WTC11 (cell line): ENCODE data around the gene CHDH. TPM values are rescaled to one million over a fixed set of nuclear protein-coding genes. Genes with fewer than 3 reads are reported as not detected.

ENCODE experiments used
- ATAC-seq: fragments of 200-7000 bp; cut with Tn5 transposase; 2 replicates; pipeline ENCODE4 v1.10.0; 2021; ENCODE audit warnings: mild to moderate bottlenecking, moderate library complexity
- CTCF ChIA-PET: fragments of 300-600 bp; sonication (Branson Sonifier 250); formaldehyde crosslinking; loops from one replicate; lab custom pipeline; 2021; ENCODE audit warnings: antibody characterized with exemption; lab: Charles Lee
- POLR2A ChIA-PET: fragments of 350-600 bp; sonication (Branson Sonifier 250); formaldehyde crosslinking; loops from one replicate; lab custom pipeline; 2021; ENCODE audit warnings: antibody characterized with exemption; lab: Charles Lee
- DNase-seq: peaks from one replicate; pipeline ENCODE4 v3.0.0; 2021; ENCODE audit warnings: low spot score
- H3K27ac Mint-ChIP-seq: 2 replicates; pipeline ENCODE4 v1.8.0; 2021; ENCODE audit warnings: mixed read lengths
- H3K27me3 Mint-ChIP-seq: 2 replicates; pipeline ENCODE4 v1.8.0; 2021; ENCODE audit warnings: low read depth, mild to moderate bottlenecking, moderate library complexity, mixed read lengths
- H3K36me3 Mint-ChIP-seq: 2 replicates; pipeline ENCODE4 v1.8.0; 2021; ENCODE audit warnings: mixed read lengths
- H3K4me1 Mint-ChIP-seq: 2 replicates; pipeline ENCODE4 v1.8.0; 2022; ENCODE audit warnings: mixed read lengths
- H3K4me3 Mint-ChIP-seq: 2 replicates; pipeline ENCODE4 v1.8.0; 2021; ENCODE audit warnings: mild to moderate bottlenecking, moderate library complexity, mixed read lengths
- H3K9me3 Mint-ChIP-seq: 2 replicates; pipeline ENCODE4 v1.8.0; 2021; ENCODE audit warnings: mixed read lengths
- CBFB ChIP-seq: sonication (generic); formaldehyde crosslinking; IDR thresholded peaks from 2 replicates; pipeline ENCODE4 v1.8.1; 2022; ENCODE audit warnings: mild to moderate bottlenecking, low read depth, missing genetic modification reagents
- EMX1 ChIP-seq: fragments of 250-450 bp; sonication (Bioruptor Pico); IDR thresholded peaks from 2 replicates; pipeline ENCODE4 v1.8.0; 2021; ENCODE audit warnings: mild to moderate bottlenecking
- ETV6 ChIP-seq: sonication (generic); formaldehyde crosslinking; IDR thresholded peaks from 2 replicates; pipeline ENCODE4 v1.8.1; 2022; ENCODE audit warnings: mild to moderate bottlenecking, missing genetic modification reagents
- IRF2 ChIP-seq: sonication (generic); formaldehyde crosslinking; IDR thresholded peaks from 2 replicates; pipeline ENCODE4 v1.8.0; 2022; ENCODE audit warnings: low read depth, missing genetic modification reagents, borderline replicate concordance
- MYBL2 ChIP-seq: sonication (generic); formaldehyde crosslinking; IDR thresholded peaks from 2 replicates; pipeline ENCODE4 v1.8.1; 2023; ENCODE audit warnings: mild to moderate bottlenecking, moderate library complexity, missing genetic modification reagents
- RELA ChIP-seq: sonication (generic); formaldehyde crosslinking; IDR thresholded peaks from 2 replicates; pipeline ENCODE4 v1.8.1; 2022; ENCODE audit warnings: missing genetic modification reagents, mild to moderate bottlenecking, borderline replicate concordance
- SMAD3 ChIP-seq: sonication (generic); formaldehyde crosslinking; IDR thresholded peaks from 2 replicates; pipeline ENCODE4 v1.8.0; 2022; ENCODE audit warnings: missing genetic modification reagents, mild to moderate bottlenecking, borderline replicate concordance
- SMAD4 ChIP-seq: sonication (generic); formaldehyde crosslinking; IDR thresholded peaks from 2 replicates; pipeline ENCODE4 v1.8.0; 2022; ENCODE audit warnings: mild to moderate bottlenecking, missing genetic modification reagents
- TEAD1 ChIP-seq: sonication (generic); formaldehyde crosslinking; IDR thresholded peaks from 2 replicates; pipeline ENCODE4 v1.8.0; 2022; ENCODE audit warnings: mild to moderate bottlenecking, missing genetic modification reagents
- TEAD4 ChIP-seq: sonication (generic); formaldehyde crosslinking; IDR thresholded peaks from 2 replicates; pipeline ENCODE4 v1.8.0; 2022; ENCODE audit warnings: mild to moderate bottlenecking, missing genetic modification reagents
- ZNF317 ChIP-seq: sonication (generic); formaldehyde crosslinking; IDR thresholded peaks from 2 replicates; pipeline ENCODE4 v1.8.1; 2023; ENCODE audit warnings: low read depth, mild to moderate bottlenecking, moderate library complexity, missing genetic modification reagents, borderline replicate concordance
- ZNF416 ChIP-seq: fragments of 250-450 bp; sonication (Bioruptor Pico); IDR thresholded peaks from 2 replicates; pipeline ENCODE4 v1.9.0; 2021; ENCODE audit warnings: mild to moderate bottlenecking, inconsistent platforms
- ZNF423 ChIP-seq: fragments of 250-450 bp; sonication (Bioruptor Pico); IDR thresholded peaks from 2 replicates; pipeline ENCODE4 v2.1.2; 2022; ENCODE audit warnings: mild to moderate bottlenecking, moderate library complexity
- total RNA-seq: library from RNA; stranded (reverse); gene quantifications from 3 replicates; pipeline ENCODE4 v1.2.3, GENCODE V29; 2021
- TF ChIP-seq, protein P1 (sequence below): sonication (generic); formaldehyde crosslinking; IDR thresholded peaks from 2 replicates; pipeline ENCODE4 v1.8.1; 2023; ENCODE audit warnings: mild to moderate bottlenecking, missing genetic modification reagents, moderate library complexity
- TF ChIP-seq, protein P2 (sequence below): fragments of 250-450 bp; sonication (Bioruptor Pico); IDR thresholded peaks from 2 replicates; pipeline ENCODE4 v1.9.0; 2021; ENCODE audit warnings: mild to moderate bottlenecking
- TF ChIP-seq, protein P3 (sequence below): sonication (generic); formaldehyde crosslinking; IDR thresholded peaks from 2 replicates; pipeline ENCODE4 v1.8.1; 2023; ENCODE audit warnings: mild to moderate bottlenecking, missing genetic modification reagents
- TF ChIP-seq, protein P4 (sequence below): fragments of 250-450 bp; sonication (Bioruptor Pico); IDR thresholded peaks from 2 replicates; pipeline ENCODE4 v2.1.2; 2022; ENCODE audit warnings: mild to moderate bottlenecking, moderate library complexity
- TF ChIP-seq, protein P5 (sequence below): fragments of 200-600 bp; IDR thresholded peaks from 2 replicates; pipeline ENCODE4 v1.8.0; 2022; ENCODE audit warnings: antibody characterized with exemption
- TF ChIP-seq, protein P6 (sequence below): sonication (generic); formaldehyde crosslinking; IDR thresholded peaks from 2 replicates; pipeline ENCODE4 v1.8.1; 2022; ENCODE audit warnings: low read depth, mild to moderate bottlenecking, moderate library complexity, missing genetic modification reagents, borderline replicate concordance

CHDH gene
- total RNA-seq, 1 experiment from 2014 or later, result 11.7 TPM

DNA sequence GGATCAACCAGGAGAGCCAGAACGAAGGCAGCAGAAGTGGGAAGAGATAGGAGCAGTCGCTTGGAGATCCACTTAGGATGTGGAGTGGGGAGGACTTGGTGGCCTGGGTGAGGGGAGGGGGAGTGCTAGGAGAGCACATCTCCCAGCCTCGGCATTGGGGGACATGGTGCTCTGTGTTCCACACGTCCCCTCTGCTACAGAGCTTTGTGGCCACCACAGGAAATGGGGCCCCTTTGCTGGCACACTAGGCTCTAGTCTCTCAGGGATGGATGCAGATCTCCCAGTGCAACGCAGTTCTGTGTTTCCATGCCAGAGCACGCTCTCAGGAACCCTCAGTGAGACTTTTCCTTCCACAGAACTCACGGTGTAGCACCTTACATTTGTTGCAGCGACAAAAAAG lies 68.8 kb downstream of the CHDH start:
- ChIA-PET POLR2A (no interaction called here), CTCF (no interaction called here)
- H3K27me3 Mint-ChIP-seq, result no peaks in the 10 kb centered on the region
- DNase-seq, result no peak
- TF ChIP-seq, protein P1, sequence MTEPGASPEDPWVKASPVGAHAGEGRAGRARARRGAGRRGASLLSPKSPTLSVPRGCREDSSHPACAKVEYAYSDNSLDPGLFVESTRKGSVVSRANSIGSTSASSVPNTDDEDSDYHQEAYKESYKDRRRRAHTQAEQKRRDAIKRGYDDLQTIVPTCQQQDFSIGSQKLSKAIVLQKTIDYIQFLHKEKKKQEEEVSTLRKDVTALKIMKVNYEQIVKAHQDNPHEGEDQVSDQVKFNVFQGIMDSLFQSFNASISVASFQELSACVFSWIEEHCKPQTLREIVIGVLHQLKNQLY (CRISPR knock-in tag), result no peak
- TF ChIP-seq, protein P2, sequence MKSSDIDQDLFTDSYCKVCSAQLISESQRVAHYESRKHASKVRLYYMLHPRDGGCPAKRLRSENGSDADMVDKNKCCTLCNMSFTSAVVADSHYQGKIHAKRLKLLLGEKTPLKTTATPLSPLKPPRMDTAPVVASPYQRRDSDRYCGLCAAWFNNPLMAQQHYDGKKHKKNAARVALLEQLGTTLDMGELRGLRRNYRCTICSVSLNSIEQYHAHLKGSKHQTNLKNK (CRISPR knock-in tag), result no peak
- TF ChIP-seq IRF2 (CRISPR knock-in tag) (no peak), TEAD4 (no peak), MYBL2 (CRISPR knock-in tag) (no peak)
- TF ChIP-seq, protein P3, sequence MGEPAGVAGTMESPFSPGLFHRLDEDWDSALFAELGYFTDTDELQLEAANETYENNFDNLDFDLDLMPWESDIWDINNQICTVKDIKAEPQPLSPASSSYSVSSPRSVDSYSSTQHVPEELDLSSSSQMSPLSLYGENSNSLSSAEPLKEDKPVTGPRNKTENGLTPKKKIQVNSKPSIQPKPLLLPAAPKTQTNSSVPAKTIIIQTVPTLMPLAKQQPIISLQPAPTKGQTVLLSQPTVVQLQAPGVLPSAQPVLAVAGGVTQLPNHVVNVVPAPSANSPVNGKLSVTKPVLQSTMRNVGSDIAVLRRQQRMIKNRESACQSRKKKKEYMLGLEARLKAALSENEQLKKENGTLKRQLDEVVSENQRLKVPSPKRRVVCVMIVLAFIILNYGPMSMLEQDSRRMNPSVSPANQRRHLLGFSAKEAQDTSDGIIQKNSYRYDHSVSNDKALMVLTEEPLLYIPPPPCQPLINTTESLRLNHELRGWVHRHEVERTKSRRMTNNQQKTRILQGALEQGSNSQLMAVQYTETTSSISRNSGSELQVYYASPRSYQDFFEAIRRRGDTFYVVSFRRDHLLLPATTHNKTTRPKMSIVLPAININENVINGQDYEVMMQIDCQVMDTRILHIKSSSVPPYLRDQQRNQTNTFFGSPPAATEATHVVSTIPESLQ (CRISPR knock-in tag), result no peak
- TF ChIP-seq, protein P4, sequence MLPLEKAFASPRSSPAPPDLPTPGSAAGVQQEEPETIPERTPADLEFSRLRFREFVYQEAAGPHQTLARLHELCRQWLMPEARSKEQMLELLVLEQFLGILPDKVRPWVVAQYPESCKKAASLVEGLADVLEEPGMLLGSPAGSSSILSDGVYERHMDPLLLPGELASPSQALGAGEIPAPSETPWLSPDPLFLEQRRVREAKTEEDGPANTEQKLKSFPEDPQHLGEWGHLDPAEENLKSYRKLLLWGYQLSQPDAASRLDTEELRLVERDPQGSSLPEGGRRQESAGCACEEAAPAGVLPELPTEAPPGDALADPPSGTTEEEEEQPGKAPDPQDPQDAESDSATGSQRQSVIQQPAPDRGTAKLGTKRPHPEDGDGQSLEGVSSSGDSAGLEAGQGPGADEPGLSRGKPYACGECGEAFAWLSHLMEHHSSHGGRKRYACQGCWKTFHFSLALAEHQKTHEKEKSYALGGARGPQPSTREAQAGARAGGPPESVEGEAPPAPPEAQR, result no peak
- no peaks in the 10 kb centered on the region for H3K9me3 Mint-ChIP-seq
- peaks cover 8% of the 10 kb centered on the region; the same call in 1 of the 2 replicates for H3K4me1 Mint-ChIP-seq
- no peak overlapping the region for H3K4me3 Mint-ChIP-seq
- H3K36me3 Mint-ChIP-seq, result no peaks in the 10 kb centered on the region
- no peak for ATAC-seq
- H3K27ac Mint-ChIP-seq, result no peak overlapping the region

DNA sequence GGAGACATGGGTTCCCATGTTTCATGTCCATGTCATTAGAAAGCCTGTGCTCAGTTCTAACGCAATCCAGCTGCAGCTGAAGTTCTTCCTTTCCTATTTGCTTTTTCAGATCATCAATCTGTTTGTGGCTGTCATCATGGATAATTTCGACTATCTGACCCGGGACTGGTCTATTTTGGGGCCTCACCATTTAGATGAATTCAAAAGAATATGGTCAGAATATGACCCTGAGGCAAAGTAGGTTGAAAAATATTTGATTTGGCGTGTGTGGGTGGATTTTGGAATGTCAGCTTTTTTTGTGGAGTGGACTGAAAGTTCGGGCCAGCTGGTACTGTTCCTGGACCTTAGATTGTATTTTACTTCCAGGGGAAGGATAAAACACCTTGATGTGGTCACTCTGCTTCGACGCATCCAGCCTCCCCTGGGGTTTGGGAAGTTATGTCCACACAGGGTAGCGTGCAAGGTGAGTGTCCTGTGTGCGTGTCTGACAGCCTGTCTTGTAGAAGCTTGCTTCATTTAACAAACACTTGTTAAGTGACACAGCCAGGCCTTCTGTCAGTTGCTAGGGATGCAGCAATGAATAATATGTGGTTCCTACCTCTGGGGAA lies 69.6 kb downstream of the CHDH start:
- no peaks in the 10 kb centered on the region for H3K9me3 Mint-ChIP-seq
- no peak overlapping the region for H3K4me3 Mint-ChIP-seq
- DNase-seq, result no peak
- CTCF ChIA-PET, result interaction anchor here (0.5 kb wide), 1 partner anchor 402 kb away, joined by 4 read pairs; no protein-coding TSS in a partner anchor
- TF ChIP-seq RELA (CRISPR knock-in tag) (no peak), ZNF317 (CRISPR knock-in tag) (no peak), IRF2 (CRISPR knock-in tag) (no peak), ZNF423 (CRISPR knock-in tag) (no peak), TEAD1 (no peak)
- TF ChIP-seq, protein P5, sequence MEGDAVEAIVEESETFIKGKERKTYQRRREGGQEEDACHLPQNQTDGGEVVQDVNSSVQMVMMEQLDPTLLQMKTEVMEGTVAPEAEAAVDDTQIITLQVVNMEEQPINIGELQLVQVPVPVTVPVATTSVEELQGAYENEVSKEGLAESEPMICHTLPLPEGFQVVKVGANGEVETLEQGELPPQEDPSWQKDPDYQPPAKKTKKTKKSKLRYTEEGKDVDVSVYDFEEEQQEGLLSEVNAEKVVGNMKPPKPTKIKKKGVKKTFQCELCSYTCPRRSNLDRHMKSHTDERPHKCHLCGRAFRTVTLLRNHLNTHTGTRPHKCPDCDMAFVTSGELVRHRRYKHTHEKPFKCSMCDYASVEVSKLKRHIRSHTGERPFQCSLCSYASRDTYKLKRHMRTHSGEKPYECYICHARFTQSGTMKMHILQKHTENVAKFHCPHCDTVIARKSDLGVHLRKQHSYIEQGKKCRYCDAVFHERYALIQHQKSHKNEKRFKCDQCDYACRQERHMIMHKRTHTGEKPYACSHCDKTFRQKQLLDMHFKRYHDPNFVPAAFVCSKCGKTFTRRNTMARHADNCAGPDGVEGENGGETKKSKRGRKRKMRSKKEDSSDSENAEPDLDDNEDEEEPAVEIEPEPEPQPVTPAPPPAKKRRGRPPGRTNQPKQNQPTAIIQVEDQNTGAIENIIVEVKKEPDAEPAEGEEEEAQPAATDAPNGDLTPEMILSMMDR, result no peak
- TF ChIP-seq, all 79 proteins: peak for 0
- Mint-ChIP-seq H3K27me3 (no peaks in the 10 kb centered on the region), H3K27ac (no peak overlapping the region), H3K4me1 (peaks cover 8% of the 10 kb centered on the region; the same call in 1 of the 2 replicates), H3K36me3 (no peaks in the 10 kb centered on the region)
- no peak for ATAC-seq
- POLR2A ChIA-PET, result no interaction called here

DNA sequence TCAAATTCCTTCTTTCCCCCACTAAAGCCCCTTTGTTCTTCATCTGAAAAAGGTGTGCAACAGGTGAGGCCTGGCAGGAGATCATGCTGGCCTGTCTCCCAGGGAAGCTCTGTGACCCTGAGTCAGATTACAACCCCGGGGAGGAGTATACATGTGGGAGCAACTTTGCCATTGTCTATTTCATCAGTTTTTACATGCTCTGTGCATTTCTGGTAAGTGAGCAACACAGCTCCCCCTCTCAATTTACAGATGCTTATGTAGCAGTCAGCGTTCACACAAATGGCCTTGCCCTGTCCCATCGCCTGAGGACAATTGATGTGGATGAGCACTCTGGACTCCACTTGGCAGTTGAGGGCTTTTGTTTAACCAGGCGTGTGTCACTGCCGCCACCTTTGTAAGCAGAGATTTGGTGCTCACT lies 70.4 kb downstream of the CHDH start:
- CTCF ChIA-PET, result no interaction called here
- ATAC-seq, result no peak
- no peaks in the 10 kb centered on the region for H3K36me3 Mint-ChIP-seq

More for the DNA sequence above, 70.4 kb downstream of the CHDH start:
- Mint-ChIP-seq H3K9me3 (no peaks in the 10 kb centered on the region), H3K27me3 (no peaks in the 10 kb centered on the region), H3K4me1 (peaks cover 8% of the 10 kb centered on the region; the same call in 1 of the 2 replicates), H3K27ac (no peak overlapping the region), H3K4me3 (no peak overlapping the region)
- no peak for DNase-seq
- TF ChIP-seq, protein P6, sequence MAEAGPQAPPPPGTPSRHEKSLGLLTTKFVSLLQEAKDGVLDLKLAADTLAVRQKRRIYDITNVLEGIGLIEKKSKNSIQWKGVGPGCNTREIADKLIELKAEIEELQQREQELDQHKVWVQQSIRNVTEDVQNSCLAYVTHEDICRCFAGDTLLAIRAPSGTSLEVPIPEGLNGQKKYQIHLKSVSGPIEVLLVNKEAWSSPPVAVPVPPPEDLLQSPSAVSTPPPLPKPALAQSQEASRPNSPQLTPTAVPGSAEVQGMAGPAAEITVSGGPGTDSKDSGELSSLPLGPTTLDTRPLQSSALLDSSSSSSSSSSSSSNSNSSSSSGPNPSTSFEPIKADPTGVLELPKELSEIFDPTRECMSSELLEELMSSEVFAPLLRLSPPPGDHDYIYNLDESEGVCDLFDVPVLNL (CRISPR knock-in tag), result no peak
- no peak for TF ChIP-seq TEAD4
- TF ChIP-seq CBFB (CRISPR knock-in tag), result no peak
- no peak for TF ChIP-seq SMAD4 (CRISPR knock-in tag)
- TF ChIP-seq EMX1 (CRISPR knock-in tag), result no peak
- TF ChIP-seq SMAD3, result no peak
- TF ChIP-seq ETV6 (CRISPR knock-in tag), result no peak
- TF ChIP-seq ZNF416, result no peak
- POLR2A ChIA-PET, result interaction anchor here (0.6 kb wide), 1 partner anchor 93 kb away, joined by 3 read pairs; no protein-coding TSS in a partner anchor
